Activated B cell treated with CpG ODN at 0.5 μM for 24 hours (primary cell): ENCODE data around the gene PCLO. TPM values are rescaled to one million over a fixed set of nuclear protein-coding genes. Genes with fewer than 3 reads are reported as not detected.

Source experiments
- ATAC-seq: fragments of 200-7000 bp; cut with Tn5 transposase; one replicate; pipeline ENCODE4 v1.10.0; 2021; ENCODE audit warnings: low read depth, mild to moderate bottlenecking, moderate library complexity
- CTCF ChIA-PET: fragments of 350-600 bp; sonication (Branson Sonifier 250); formaldehyde crosslinking; loops from one replicate; lab custom pipeline; 2021; ENCODE audit warnings: antibody characterized with exemption; lab: Charles Lee
- POLR2A ChIA-PET: fragments of 350-600 bp; sonication (Branson Sonifier 250); formaldehyde crosslinking; loops from one replicate; lab custom pipeline; 2021; ENCODE audit warnings: antibody characterized with exemption; lab: Charles Lee
- DNase-seq: peaks from one replicate; pipeline ENCODE4 v3.0.0; 2022
- H3K27ac Mint-ChIP-seq: one replicate; pipeline ENCODE4 v1.8.0; 2020; ENCODE audit warnings: mixed read lengths
- H3K27me3 Mint-ChIP-seq: one replicate; pipeline ENCODE4 v1.8.0; 2021; ENCODE audit warnings: mixed read lengths
- H3K36me3 Mint-ChIP-seq: one replicate; pipeline ENCODE4 v1.8.0; 2021; ENCODE audit warnings: low read depth, mixed read lengths
- H3K4me1 Mint-ChIP-seq: one replicate; pipeline ENCODE4 v1.8.0; 2021; ENCODE audit warnings: mixed read lengths
- H3K4me3 Mint-ChIP-seq: one replicate; pipeline ENCODE4 v1.8.0; 2020; ENCODE audit warnings: mild to moderate bottlenecking, mixed read lengths
- H3K9me3 Mint-ChIP-seq: one replicate; pipeline ENCODE4 v1.8.0; 2020; ENCODE audit warnings: mixed read lengths
- intact Hi-C: fragments of 100-400 bp; cut with micrococcal nuclease; formaldehyde crosslinking; loops from one replicate; pipeline ENCODE4 v1.15.1; 2024
- total RNA-seq: library from RNA; stranded (reverse); gene quantifications from 2 replicates; pipeline ENCODE4 v1.2.3, GENCODE V29; 2022
- TF ChIP-seq, protein P1 (sequence below): fragments of 200-600 bp; IDR thresholded peaks from one replicate; pipeline ENCODE4 v1.8.0; 2022; ENCODE audit warnings: antibody characterized with exemption, mild to moderate bottlenecking

Gene PCLO
- total RNA-seq, 1 donor from 2014 or later: 0.07 TPM

DNA sequence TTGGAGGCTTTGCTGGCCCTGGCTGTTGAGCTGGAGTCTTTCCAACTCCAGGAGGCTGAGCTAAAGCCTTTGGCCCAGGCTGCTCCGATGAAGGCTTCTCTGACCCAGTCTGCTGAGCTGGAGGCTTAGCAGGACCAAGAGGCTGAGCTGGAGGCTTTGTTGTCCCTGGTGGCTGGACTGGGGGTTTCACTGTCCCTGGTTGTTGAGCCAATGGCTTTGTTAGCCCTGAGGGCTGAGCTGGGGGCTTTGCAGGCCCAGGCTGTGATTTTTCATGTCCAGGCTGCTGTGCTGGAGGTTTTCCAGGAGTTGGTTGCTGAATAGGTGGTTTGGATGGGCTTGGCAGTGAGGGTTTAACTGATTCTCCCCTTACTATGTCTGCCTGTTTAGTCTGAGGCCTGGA lies 7.3 kb downstream of the PCLO start:
- Mint-ChIP-seq H3K9me3 (no peaks in the 10 kb centered on the region), H3K4me3 (no peak overlapping the region), H3K27ac (no peak overlapping the region), H3K27me3 (no peaks in the 10 kb centered on the region), H3K36me3 (no peaks in the 10 kb centered on the region), H3K4me1 (no peaks in the 10 kb centered on the region)
- POLR2A ChIA-PET: no interaction called here
- ATAC-seq (no peak), DNase-seq (no peak)
- CTCF ChIA-PET: no interaction called here
- intact Hi-C loops: no loop called here
- TF ChIP-seq, protein P1, sequence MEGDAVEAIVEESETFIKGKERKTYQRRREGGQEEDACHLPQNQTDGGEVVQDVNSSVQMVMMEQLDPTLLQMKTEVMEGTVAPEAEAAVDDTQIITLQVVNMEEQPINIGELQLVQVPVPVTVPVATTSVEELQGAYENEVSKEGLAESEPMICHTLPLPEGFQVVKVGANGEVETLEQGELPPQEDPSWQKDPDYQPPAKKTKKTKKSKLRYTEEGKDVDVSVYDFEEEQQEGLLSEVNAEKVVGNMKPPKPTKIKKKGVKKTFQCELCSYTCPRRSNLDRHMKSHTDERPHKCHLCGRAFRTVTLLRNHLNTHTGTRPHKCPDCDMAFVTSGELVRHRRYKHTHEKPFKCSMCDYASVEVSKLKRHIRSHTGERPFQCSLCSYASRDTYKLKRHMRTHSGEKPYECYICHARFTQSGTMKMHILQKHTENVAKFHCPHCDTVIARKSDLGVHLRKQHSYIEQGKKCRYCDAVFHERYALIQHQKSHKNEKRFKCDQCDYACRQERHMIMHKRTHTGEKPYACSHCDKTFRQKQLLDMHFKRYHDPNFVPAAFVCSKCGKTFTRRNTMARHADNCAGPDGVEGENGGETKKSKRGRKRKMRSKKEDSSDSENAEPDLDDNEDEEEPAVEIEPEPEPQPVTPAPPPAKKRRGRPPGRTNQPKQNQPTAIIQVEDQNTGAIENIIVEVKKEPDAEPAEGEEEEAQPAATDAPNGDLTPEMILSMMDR: no peak

DNA sequence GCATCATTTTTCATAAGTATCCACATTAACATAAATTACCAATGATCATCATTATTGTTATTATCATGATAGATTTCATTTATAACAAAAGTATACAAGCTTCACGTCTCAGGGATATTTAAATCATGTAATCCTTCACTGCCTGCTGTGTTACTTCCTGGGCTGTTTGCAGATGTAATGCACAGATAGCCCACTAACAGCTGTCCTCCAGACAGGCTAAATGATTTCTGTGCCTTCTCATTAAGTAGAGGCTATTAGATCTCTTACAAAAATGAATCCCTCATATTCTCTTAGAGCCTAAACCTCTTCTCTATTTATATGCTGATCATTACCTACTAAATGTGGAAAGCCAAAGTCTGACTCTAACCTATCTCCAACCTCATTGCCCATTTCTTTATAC lies 9.3 kb downstream of the PCLO start:
- no peaks in the 10 kb centered on the region for H3K36me3 Mint-ChIP-seq
- POLR2A ChIA-PET: no interaction called here
- CTCF ChIA-PET: no interaction called here
- H3K4me1 Mint-ChIP-seq: no peaks in the 10 kb centered on the region
- DNase-seq (no peak), ATAC-seq (no peak)
- TF ChIP-seq, protein P1: no peak
- no peak overlapping the region for H3K27ac Mint-ChIP-seq
- no peaks in the 10 kb centered on the region for H3K27me3 Mint-ChIP-seq
- no peaks in the 10 kb centered on the region for H3K9me3 Mint-ChIP-seq
- H3K4me3 Mint-ChIP-seq: no peak overlapping the region
- intact Hi-C loops: no loop called here

DNA sequence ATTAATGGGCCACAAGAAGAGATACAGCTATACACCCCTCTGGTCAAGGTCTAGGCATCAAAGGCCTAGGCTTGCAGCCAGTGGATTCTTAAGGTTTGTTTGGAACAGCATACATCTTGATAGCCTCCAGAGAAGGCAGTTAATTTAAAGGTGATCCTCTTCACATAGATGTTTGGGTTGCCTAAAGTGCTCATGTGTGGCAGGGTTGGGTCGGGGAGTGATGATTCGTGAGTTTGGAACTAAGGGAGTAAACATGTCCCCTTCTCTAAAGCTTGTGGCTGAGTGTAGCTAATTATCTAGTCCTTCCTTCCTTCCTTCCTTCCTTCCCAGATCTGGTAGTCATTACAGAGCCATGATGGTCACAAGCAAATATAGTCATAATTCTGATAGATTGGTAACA lies 12.4 kb downstream of the PCLO start:
- intact Hi-C loops: no loop called here
- no peaks in the 10 kb centered on the region for H3K4me1 Mint-ChIP-seq
- no peaks in the 10 kb centered on the region for H3K9me3 Mint-ChIP-seq
- no peak overlapping the region for H3K27ac Mint-ChIP-seq
- ChIA-PET POLR2A (no interaction called here), CTCF (no interaction called here)
- H3K27me3 Mint-ChIP-seq: no peaks in the 10 kb centered on the region
- DNase-seq (no peak), ATAC-seq (no peak)
- no peak overlapping the region for H3K4me3 Mint-ChIP-seq
- no peaks in the 10 kb centered on the region for H3K36me3 Mint-ChIP-seq
- TF ChIP-seq, protein P1: no peak

DNA sequence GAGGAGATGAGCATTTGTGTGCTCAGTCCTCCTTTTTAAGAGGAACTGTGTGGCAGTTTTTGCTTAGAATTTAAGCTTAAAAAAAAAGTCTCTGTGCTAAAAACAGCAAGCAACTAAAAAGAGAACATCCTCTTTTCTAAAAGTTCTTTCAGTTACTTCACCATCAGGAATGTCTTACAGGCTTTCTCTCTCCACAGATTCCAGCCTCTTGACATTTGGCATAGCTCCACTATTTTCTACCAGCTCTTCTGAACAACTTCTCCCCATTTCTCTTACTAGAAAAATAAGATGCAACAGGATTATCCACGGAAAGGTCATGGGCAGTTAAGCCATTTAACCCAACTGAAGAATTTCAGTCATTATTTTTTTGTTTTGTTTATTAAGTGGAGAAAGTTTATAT lies 13.2 kb downstream of the PCLO start:
- ATAC-seq: no peak
- no peak overlapping the region for H3K27ac Mint-ChIP-seq
- no peaks in the 10 kb centered on the region for H3K27me3 Mint-ChIP-seq
- POLR2A ChIA-PET: no interaction called here
- H3K4me3 Mint-ChIP-seq: no peak overlapping the region
- TF ChIP-seq, protein P1: no peak
- no peaks in the 10 kb centered on the region for H3K4me1 Mint-ChIP-seq
- DNase-seq: no peak
- CTCF ChIA-PET: no interaction called here
- no peaks in the 10 kb centered on the region for H3K36me3 Mint-ChIP-seq
- H3K9me3 Mint-ChIP-seq: no peaks in the 10 kb centered on the region
- intact Hi-C loops: no loop called here

DNA sequence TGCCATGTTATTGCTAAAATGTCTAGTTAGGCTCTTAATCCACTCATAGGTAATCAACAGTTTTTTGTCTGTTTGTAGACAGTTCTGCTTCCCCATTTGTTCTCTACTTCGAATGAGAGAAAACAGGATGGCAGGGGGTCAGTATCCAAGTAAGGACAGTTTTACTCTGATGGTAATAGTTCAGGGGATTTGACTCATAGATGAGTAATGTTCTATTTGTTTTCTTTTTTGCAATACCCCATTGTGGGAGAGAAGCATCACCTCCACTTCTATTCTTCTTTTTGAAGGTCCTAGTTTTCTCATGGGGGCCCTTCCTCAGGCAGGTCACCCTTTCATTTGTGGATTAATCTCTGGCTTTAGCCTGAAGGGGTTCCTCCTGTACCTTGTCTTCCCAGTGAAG lies 13.9 kb downstream of the PCLO start:
- no peaks in the 10 kb centered on the region for H3K4me1 Mint-ChIP-seq
- intact Hi-C loops: no loop called here
- no peak overlapping the region for H3K4me3 Mint-ChIP-seq
- CTCF ChIA-PET: no interaction called here
- H3K27me3 Mint-ChIP-seq: no peaks in the 10 kb centered on the region
- H3K36me3 Mint-ChIP-seq: no peaks in the 10 kb centered on the region
- DNase-seq: no peak
- H3K9me3 Mint-ChIP-seq: no peaks in the 10 kb centered on the region
- no peak overlapping the region for H3K27ac Mint-ChIP-seq
- POLR2A ChIA-PET: no interaction called here
- TF ChIP-seq, protein P1: no peak
- ATAC-seq: no peak
